Liver (tissue), 9 donors: Measurements from ENCODE around the gene TJP1. TPM values are rescaled to one million over a fixed set of nuclear protein-coding genes. Genes with fewer than 3 reads are reported as not detected.
A peak's percentile ranks its signal among the peaks of the same experiment; 100 is the strongest.
"Not testable (repeated sequence)": the region's sequence is repeated elsewhere in the genome, so short reads cannot be mapped to it uniquely, and the experiment has no call there.

Source experiments
- DNase-seq: peaks from one replicate; pipeline ENCODE4 v3.0.0-alpha.2; 2017; ENCODE audit warnings: low spot score
- H3K27ac ChIP-seq, 2 donors: one replicate each; pipeline ENCODE4 v1.7.0; 2013; ENCODE audit warnings: inconsistent platforms in 2 of 2, low read length in 2 of 2, control low read depth in 1 of 2, low read depth in 1 of 2, mild to moderate bottlenecking in 1 of 2
- H3K27me3 ChIP-seq, 4 donors: one replicate each; pipeline versions ENCODE4 v1.6.1 to v1.7.0; 2013; ENCODE audit warnings: low read length in 3 of 4, inconsistent platforms in 1 of 4, mild to moderate bottlenecking in 1 of 4, moderate library complexity in 1 of 4; ENCODE audit not compliant: control insufficient read depth in 4 of 4, insufficient read depth in 4 of 4
- H3K36me3 ChIP-seq, 4 donors: one replicate each; pipeline versions ENCODE4 v1.6.1 to v1.7.0; 2013; ENCODE audit warnings: low read length in 3 of 4, mild to moderate bottlenecking in 3 of 4, low read depth in 1 of 4, moderate library complexity in 1 of 4; ENCODE audit not compliant: control insufficient read depth in 4 of 4, insufficient read depth in 3 of 4
- H3K4me1 ChIP-seq, 4 donors: one replicate each; pipeline versions ENCODE4 v1.6.1 to v1.7.0; 2013; ENCODE audit warnings: low read length in 3 of 4, mild to moderate bottlenecking in 3 of 4, moderate library complexity in 1 of 4; ENCODE audit not compliant: control insufficient read depth in 4 of 4, insufficient read depth in 4 of 4
- H3K4me3 ChIP-seq, 3 donors: one replicate each; pipeline versions ENCODE4 v1.6.1 to v1.7.0; 2013; ENCODE audit warnings: low read length in 3 of 3, control low read depth in 1 of 3, low read depth in 1 of 3, mild to moderate bottlenecking in 1 of 3
- H3K9ac ChIP-seq, 2 donors: one replicate each; pipeline ENCODE4 v1.7.0; 2013; ENCODE audit warnings: low read length in 2 of 2, mild to moderate bottlenecking in 2 of 2, moderate library complexity in 2 of 2, control low read depth in 1 of 2, low read depth in 1 of 2
- H3K9me3 ChIP-seq, 4 donors: one replicate each; pipeline versions ENCODE4 v1.6.1 to v1.7.0; 2013; ENCODE audit warnings: low read length in 3 of 4; ENCODE audit not compliant: control insufficient read depth in 4 of 4
- FOXA2 ChIP-seq: IDR thresholded peaks from 2 replicates; pipeline ENCODE4 v1.6.1; 2016; ENCODE audit warnings: antibody characterized with exemption
- GABPA ChIP-seq, 2 donors: IDR thresholded peaks in 1 of 2; conservative IDR thresholded peaks in 1 of 2; 2 replicates each; pipeline ENCODE4 v1.6.1; 2016; ENCODE audit warnings: antibody characterized with exemption in 2 of 2, mild to moderate bottlenecking in 1 of 2, moderate library complexity in 1 of 2
- HNF4A ChIP-seq, 2 donors: conservative IDR thresholded peaks; 2 replicates each; pipeline ENCODE4 v1.6.1; 2016; ENCODE audit warnings: antibody characterized with exemption in 2 of 2, mild to moderate bottlenecking in 2 of 2
- HNF4G ChIP-seq: IDR thresholded peaks from 2 replicates; pipeline ENCODE4 v1.6.1; 2016; ENCODE audit warnings: antibody characterized with exemption
- JUND ChIP-seq, 2 donors: IDR thresholded peaks; 2 replicates each; pipeline ENCODE4 v1.6.1; 2016; ENCODE audit warnings: antibody characterized with exemption in 2 of 2
- RAD21 ChIP-seq, 2 donors: IDR thresholded peaks; 2 replicates each; pipeline ENCODE4 v1.6.1; 2016; ENCODE audit warnings: antibody characterized with exemption in 2 of 2, mild to moderate bottlenecking in 2 of 2
- RXRA ChIP-seq, 2 donors: IDR thresholded peaks; 2 replicates each; pipeline ENCODE4 v1.6.1; 2017 to 2018; ENCODE audit warnings: antibody characterized with exemption in 2 of 2, mild to moderate bottlenecking in 1 of 2
- SP1 ChIP-seq: IDR thresholded peaks from 2 replicates; pipeline ENCODE4 v1.6.1; 2018; ENCODE audit warnings: antibody characterized with exemption, mild to moderate bottlenecking
- TAF1 ChIP-seq: conservative IDR thresholded peaks from 2 replicates; pipeline ENCODE4 v1.6.1; 2016; ENCODE audit warnings: antibody characterized with exemption, mild to moderate bottlenecking
- YY1 ChIP-seq: IDR thresholded peaks from 2 replicates; pipeline ENCODE4 v1.6.1; 2016; ENCODE audit warnings: antibody characterized with exemption, mild to moderate bottlenecking
- WGBS: extraction: QIAGEN DNeasy Blood & Tissue Kit; methylation state at CpG from one replicate; pipeline ENCODE4 v1.1.7; 2013; 5-methylcytosine and 5-hydroxymethylcytosine counted together
- polyA plus RNA-seq, 2 donors: library from polyadenylated mRNA; stranded (reverse) in 1 of 2; unstranded in 1 of 2; fragments of 200-250 nt in 1 of 2; fragments of >200 nt in 1 of 2; fragmentation: Nextera tagmentation in 1 of 2; extraction: Ambion mirVana in 1 of 2; gene quantifications; one replicate each; pipeline versions ENCODE4 v1.2.1 to v1.2.3, GENCODE V29; 2013 to 2015
- total RNA-seq, 2 donors: library from RNA; depleted of rRNA; stranded (reverse); fragments of >200 nt; gene quantifications; one replicate each; pipeline ENCODE4 v1.2.3, GENCODE V29; 2014
- TF ChIP-seq, protein P1 (sequence below): IDR thresholded peaks from 2 replicates; pipeline ENCODE4 v1.6.1; 2016; ENCODE audit warnings: antibody characterized with exemption
- TF ChIP-seq, protein P2 (sequence below): fragments of 150-350 bp; IDR thresholded peaks from 2 replicates; pipeline ENCODE4 v1.5.1; 2017; ENCODE audit warnings: improper control_type of control experiment, low read depth, low read length; ENCODE audit not compliant: missing input control
- TF ChIP-seq, protein P3 (sequence below): IDR thresholded peaks from 2 replicates; pipeline ENCODE4 v1.6.1; 2016; ENCODE audit warnings: antibody characterized with exemption, mild to moderate bottlenecking
- donor health status: healthy.
- donor health status: healthy.
- donor health status: healthy.
- donor health status: healthy.
- donor health status: healthy.

TJP1 gene
- total and polyA plus RNA-seq, 4 donors = 12.6 to 40.4 (median 16.9) TPM

DNA sequence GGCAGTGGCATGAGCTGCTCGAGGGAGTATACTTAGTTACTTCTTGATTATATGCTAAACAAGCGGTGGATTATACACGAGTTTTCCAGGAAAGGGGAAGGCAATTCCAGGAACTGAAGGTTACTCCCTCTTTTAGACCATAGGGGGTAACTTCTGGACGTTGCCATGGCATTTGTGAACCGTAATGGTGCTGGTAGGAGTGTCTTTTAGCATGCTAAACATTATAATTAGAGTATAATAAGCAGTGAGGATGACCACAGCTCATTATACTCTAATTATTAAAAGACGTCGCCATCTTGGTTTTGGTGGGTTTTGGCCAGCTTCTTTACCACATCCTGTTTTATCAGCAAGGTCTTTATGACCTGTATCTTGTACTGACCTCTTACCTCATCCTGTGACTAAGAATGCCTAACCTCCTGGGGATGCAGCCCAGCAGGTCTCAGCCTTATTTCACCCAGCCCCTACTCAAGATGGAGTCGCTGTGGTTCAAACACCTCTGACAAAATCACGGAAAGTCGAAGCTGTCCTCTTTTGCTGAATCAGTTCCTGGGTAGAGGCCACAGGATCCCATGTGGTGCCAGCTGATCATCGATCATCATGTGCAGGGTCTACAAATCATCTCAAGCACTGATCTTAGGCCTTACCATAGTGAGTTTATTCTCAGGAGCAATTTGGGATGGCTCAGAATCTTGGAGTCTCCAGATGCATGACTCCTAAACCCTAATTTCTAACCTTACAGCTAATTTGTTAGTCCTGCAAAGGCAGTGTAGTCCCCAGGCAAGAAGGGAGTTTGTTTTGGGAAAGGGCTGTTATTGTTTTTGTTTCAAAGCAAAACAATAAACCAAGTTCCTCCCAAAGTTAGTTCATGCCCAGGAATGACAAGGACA lies 149.1 kb downstream of the TJP1 start (continued):
- TF ChIP-seq, protein P1, sequence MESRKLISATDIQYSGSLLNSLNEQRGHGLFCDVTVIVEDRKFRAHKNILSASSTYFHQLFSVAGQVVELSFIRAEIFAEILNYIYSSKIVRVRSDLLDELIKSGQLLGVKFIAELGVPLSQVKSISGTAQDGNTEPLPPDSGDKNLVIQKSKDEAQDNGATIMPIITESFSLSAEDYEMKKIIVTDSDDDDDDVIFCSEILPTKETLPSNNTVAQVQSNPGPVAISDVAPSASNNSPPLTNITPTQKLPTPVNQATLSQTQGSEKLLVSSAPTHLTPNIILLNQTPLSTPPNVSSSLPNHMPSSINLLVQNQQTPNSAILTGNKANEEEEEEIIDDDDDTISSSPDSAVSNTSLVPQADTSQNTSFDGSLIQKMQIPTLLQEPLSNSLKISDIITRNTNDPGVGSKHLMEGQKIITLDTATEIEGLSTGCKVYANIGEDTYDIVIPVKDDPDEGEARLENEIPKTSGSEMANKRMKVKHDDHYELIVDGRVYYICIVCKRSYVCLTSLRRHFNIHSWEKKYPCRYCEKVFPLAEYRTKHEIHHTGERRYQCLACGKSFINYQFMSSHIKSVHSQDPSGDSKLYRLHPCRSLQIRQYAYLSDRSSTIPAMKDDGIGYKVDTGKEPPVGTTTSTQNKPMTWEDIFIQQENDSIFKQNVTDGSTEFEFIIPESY = no peak

DNA sequence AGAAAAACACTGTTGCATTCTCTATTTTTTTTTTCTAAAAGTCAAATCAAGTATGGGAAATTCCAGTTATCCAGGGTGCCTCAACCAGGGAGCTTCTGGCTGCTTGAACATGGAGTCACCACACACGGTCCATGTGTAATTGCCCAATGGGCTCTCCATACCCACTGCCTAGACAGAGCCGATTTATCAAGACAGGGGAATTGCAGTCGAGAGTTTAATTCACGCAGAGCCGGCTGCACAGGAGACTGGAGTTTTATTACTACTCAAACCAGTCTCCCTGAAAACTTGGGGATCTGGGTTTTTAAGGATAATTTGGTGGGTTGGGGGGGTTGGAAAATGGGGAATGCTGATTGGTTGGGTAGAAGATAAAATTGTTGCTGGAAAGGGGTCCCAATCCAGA lies 149.8 kb downstream of the TJP1 start:
- 98% methylated on average over 5 of the region's 5 CpGs for WGBS
- Histone ChIP-seq H3K27ac (no peak overlapping the region), H3K4me1 (peaks cover 12 to 35% (median 20%) of the 10 kb centered on the region in 4 donors), H3K9me3 (no peaks in the 10 kb centered on the region), H3K9ac (no peak overlapping the region), H3K4me3 (no peak overlapping the region), H3K36me3 (no peaks in the 10 kb centered on the region), H3K27me3 (no peaks in the 10 kb centered on the region)
- no peak for DNase-seq
- TF ChIP-seq, protein P1 = no peak
- TF ChIP-seq SP1 (no peak), HNF4A (conservative IDR thresholded peaks at IDR 0.05) (no peak), JUND (IDR thresholded peaks at IDR 0.05) (no peak), HNF4G (no peak), TAF1 (no peak), RAD21 (IDR thresholded peaks at IDR 0.05) (no peak), GABPA (IDR thresholded peaks at IDR 0.05 in 1 of 2, conservative IDR thresholded peaks at IDR 0.05 in 1 of 2) (no peak), FOXA2 (no peak), RXRA (IDR thresholded peaks at IDR 0.05) (no peak), YY1 (no peak)
- TF ChIP-seq, protein P2, sequence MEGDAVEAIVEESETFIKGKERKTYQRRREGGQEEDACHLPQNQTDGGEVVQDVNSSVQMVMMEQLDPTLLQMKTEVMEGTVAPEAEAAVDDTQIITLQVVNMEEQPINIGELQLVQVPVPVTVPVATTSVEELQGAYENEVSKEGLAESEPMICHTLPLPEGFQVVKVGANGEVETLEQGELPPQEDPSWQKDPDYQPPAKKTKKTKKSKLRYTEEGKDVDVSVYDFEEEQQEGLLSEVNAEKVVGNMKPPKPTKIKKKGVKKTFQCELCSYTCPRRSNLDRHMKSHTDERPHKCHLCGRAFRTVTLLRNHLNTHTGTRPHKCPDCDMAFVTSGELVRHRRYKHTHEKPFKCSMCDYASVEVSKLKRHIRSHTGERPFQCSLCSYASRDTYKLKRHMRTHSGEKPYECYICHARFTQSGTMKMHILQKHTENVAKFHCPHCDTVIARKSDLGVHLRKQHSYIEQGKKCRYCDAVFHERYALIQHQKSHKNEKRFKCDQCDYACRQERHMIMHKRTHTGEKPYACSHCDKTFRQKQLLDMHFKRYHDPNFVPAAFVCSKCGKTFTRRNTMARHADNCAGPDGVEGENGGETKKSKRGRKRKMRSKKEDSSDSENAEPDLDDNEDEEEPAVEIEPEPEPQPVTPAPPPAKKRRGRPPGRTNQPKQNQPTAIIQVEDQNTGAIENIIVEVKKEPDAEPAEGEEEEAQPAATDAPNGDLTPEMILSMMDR = no peak
- TF ChIP-seq, protein P3, sequence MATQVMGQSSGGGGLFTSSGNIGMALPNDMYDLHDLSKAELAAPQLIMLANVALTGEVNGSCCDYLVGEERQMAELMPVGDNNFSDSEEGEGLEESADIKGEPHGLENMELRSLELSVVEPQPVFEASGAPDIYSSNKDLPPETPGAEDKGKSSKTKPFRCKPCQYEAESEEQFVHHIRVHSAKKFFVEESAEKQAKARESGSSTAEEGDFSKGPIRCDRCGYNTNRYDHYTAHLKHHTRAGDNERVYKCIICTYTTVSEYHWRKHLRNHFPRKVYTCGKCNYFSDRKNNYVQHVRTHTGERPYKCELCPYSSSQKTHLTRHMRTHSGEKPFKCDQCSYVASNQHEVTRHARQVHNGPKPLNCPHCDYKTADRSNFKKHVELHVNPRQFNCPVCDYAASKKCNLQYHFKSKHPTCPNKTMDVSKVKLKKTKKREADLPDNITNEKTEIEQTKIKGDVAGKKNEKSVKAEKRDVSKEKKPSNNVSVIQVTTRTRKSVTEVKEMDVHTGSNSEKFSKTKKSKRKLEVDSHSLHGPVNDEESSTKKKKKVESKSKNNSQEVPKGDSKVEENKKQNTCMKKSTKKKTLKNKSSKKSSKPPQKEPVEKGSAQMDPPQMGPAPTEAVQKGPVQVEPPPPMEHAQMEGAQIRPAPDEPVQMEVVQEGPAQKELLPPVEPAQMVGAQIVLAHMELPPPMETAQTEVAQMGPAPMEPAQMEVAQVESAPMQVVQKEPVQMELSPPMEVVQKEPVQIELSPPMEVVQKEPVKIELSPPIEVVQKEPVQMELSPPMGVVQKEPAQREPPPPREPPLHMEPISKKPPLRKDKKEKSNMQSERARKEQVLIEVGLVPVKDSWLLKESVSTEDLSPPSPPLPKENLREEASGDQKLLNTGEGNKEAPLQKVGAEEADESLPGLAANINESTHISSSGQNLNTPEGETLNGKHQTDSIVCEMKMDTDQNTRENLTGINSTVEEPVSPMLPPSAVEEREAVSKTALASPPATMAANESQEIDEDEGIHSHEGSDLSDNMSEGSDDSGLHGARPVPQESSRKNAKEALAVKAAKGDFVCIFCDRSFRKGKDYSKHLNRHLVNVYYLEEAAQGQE = no peak

DNA sequence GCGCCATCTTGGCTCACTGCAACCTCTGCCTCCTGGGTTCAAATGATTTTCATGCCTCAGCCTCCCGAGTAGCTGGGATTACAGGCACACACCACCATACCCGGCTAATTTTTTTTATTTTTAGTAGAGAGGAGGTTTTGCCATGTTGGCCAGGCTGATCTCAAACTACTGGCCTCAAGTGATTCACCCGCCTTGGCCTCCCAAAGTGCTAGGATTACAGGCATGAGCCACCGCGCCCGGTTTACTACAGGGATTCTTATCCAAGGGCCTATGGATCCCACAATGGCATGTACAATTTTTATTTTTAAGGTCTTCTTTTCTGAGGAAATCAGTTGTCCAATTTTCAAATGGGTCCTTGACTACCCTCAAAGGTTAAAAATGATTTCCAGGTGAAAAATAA lies 150.2 kb downstream of the TJP1 start:
- not testable (repeated sequence) for H3K4me3 ChIP-seq, H3K36me3 ChIP-seq, H3K27me3 ChIP-seq, H3K9ac ChIP-seq, DNase-seq, H3K9me3 ChIP-seq
- 94% methylated on average over 7 of the region's 7 CpGs for WGBS
- Histone ChIP-seq H3K27ac (peak overlapping the region; percentile 84 to 94), H3K4me1 (peaks cover 12 to 35% (median 20%) of the 10 kb centered on the region in 4 donors)
